ENCODE data around the gene GNAZ.

DNA sequence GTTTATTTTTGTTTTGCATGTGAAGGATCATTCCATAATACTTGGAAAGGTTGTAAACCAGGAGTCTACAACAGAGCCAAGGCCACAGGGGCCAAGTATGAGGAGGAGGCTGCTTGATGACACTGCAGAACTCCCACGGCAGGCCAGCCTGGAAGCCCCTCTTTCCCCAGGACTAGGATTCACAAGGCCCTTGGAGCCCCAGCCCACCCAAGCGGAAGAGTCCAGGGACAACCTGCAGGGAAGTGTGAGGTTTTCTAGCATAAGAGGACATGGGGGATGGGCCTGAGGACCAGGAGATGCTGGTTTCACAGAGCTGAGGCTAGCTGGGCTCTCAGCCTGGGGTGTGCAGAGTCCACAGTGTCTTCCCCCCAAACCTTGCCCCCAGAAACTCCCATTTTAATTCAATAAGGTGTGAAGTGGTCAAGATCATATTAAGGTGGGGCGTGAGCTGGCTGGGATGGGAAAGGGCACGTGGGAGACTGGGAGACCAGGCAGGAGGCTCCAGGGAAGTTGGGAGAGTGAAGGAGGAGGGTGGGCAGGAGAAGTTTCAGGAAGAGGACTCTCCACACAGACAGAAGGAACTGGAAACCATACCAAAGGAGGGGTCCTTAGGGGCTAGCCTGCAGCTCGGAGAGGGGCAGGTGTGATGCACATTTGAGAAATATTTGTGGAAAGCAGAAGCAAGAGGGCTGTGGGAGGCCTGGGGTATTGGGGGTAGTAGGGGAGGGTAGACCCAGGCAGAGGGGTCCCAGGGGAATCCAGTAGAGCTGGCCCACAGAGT lies 12.4 kb downstream of the GNAZ start:
- TF ChIP-seq, protein P1, sequence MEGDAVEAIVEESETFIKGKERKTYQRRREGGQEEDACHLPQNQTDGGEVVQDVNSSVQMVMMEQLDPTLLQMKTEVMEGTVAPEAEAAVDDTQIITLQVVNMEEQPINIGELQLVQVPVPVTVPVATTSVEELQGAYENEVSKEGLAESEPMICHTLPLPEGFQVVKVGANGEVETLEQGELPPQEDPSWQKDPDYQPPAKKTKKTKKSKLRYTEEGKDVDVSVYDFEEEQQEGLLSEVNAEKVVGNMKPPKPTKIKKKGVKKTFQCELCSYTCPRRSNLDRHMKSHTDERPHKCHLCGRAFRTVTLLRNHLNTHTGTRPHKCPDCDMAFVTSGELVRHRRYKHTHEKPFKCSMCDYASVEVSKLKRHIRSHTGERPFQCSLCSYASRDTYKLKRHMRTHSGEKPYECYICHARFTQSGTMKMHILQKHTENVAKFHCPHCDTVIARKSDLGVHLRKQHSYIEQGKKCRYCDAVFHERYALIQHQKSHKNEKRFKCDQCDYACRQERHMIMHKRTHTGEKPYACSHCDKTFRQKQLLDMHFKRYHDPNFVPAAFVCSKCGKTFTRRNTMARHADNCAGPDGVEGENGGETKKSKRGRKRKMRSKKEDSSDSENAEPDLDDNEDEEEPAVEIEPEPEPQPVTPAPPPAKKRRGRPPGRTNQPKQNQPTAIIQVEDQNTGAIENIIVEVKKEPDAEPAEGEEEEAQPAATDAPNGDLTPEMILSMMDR (IDR thresholded peaks at IDR 0.05) = no peak
- no peak for TF ChIP-seq POLR2A (IDR thresholded peaks at IDR 0.05)

Measured in thyroid gland (tissue), 4 donors.